ENCODE measurements around the gene KLHL4.

- TF ChIP-seq EZH2 (optimal IDR thresholded peaks at IDR 0.05; ENCODE audit: low read depth, low read length): no peak
- TF ChIP-seq, protein P1, sequence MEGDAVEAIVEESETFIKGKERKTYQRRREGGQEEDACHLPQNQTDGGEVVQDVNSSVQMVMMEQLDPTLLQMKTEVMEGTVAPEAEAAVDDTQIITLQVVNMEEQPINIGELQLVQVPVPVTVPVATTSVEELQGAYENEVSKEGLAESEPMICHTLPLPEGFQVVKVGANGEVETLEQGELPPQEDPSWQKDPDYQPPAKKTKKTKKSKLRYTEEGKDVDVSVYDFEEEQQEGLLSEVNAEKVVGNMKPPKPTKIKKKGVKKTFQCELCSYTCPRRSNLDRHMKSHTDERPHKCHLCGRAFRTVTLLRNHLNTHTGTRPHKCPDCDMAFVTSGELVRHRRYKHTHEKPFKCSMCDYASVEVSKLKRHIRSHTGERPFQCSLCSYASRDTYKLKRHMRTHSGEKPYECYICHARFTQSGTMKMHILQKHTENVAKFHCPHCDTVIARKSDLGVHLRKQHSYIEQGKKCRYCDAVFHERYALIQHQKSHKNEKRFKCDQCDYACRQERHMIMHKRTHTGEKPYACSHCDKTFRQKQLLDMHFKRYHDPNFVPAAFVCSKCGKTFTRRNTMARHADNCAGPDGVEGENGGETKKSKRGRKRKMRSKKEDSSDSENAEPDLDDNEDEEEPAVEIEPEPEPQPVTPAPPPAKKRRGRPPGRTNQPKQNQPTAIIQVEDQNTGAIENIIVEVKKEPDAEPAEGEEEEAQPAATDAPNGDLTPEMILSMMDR (IDR thresholded peaks at IDR 0.05; ENCODE audit: low read length): no peak
Observed at GRCh38 chrX:87516717-87517121, 883 bp upstream of the KLHL4 start.
